Subcutaneous adipose tissue (tissue), 4 donors: ENCODE data around the gene GALM. TPM values are rescaled to one million over a fixed set of nuclear protein-coding genes. Genes with fewer than 3 reads are reported as not detected.

Experiments used
- total RNA-seq, 4 donors: library from RNA; depleted of rRNA; stranded (reverse); fragments of >200 nt; gene quantifications; one replicate each; pipeline ENCODE4 v1.1.0, GENCODE V29; 2016
- TF ChIP-seq, protein P1 (sequence below): fragments of 450-650 bp; IDR thresholded peaks from one replicate; pipeline ENCODE4 v1.5.1; 2016; ENCODE audit warnings: low read depth, mild to moderate bottlenecking, control low read depth, antibody characterized with exemption, moderate library complexity

GALM gene
- total RNA-seq, 4 donors from 2014 or later, result 8.5 to 62.9 (median 36.3) TPM

- TF ChIP-seq, protein P1, sequence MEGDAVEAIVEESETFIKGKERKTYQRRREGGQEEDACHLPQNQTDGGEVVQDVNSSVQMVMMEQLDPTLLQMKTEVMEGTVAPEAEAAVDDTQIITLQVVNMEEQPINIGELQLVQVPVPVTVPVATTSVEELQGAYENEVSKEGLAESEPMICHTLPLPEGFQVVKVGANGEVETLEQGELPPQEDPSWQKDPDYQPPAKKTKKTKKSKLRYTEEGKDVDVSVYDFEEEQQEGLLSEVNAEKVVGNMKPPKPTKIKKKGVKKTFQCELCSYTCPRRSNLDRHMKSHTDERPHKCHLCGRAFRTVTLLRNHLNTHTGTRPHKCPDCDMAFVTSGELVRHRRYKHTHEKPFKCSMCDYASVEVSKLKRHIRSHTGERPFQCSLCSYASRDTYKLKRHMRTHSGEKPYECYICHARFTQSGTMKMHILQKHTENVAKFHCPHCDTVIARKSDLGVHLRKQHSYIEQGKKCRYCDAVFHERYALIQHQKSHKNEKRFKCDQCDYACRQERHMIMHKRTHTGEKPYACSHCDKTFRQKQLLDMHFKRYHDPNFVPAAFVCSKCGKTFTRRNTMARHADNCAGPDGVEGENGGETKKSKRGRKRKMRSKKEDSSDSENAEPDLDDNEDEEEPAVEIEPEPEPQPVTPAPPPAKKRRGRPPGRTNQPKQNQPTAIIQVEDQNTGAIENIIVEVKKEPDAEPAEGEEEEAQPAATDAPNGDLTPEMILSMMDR, result no peak
Measured at GRCh38 chr2:38763228-38763627, 97.3 kb downstream of the GALM start.

GRCh38 chr2:38763728-38764127, 97.8 kb downstream of the GALM start:
- TF ChIP-seq, protein P1, result no peak

- TF ChIP-seq, protein P1, result no peak
Measured at GRCh38 chr2:38765149-38765548, 99.2 kb downstream of the GALM start.

DNA sequence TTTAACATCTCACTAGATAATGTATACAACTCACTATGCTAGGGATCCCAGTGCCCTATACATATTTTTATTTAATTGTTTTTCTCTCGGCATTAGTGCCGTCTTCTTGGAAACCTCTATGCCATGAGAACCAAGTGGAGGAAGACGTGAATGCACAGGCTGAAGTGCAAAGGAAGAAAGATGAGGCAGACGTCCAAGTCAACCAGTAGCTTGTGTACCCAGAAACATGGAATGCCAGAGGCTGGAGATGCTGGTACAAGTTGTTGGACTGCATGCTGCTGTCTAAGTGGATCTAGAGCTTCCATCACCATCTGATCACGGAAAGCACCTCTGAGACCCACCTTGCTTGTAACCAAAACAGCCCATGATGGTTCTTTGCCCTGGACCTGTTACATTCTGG, 99.6 kb downstream of the GALM start:
- TF ChIP-seq, protein P1, result no peak

GRCh38 chr2:38771632-38772031, 105.7 kb downstream of the GALM start:
- TF ChIP-seq, protein P1, result no peak

DNA sequence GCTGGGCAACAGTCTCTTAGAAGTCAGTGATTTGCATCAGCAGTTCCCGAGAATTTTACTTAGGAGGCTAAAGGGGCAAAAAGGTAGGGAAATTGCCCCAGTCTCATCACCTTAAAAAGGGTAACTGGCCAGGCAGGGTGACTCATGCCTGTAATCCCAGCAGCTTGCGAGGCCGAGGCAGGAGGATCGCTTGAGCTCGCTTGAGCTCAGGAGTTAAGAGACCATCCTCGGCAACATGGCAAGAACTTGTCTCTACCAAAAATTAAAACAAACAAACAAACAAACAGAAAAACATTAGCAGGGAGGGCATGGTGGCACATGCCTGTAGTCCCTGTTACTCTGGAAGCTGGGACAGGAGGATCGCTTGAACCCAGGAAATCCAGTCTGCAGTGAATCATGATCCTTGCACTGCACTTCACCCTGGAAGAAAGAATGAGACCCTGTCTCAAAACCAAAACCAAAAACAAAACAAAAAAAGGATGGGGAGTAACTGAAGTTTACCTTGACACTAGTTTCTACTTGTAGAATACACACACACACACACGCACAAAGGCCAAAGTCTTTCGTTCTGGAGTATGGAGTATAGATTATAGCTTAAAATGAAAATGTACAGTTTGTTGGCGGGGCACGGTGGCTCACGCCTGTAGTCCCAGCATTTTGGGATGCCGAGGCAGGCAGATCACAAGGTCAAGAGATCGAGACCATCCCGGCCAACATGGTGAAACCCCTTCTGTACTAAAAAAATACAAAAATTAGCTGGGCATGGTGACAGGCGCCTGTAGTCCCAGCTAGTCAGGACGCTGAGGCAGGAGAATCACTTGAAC, 109.4 kb downstream of the GALM start:
- TF ChIP-seq, protein P1, result no peak

DNA sequence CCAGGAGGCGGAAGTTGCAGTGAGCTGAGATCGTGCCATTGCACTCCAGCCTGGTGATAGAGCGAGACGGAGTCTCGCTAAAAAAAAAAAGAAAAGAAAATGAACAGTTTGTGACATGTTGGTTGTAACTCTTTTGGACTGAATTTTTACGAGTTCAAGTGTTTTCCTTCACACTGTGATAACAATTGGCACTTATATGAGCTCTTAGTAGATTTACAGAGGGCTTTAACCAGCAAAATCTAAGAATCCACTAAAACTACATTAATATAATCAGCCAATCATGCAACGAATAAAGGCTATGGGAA, 110.0 kb downstream of the GALM start:
- TF ChIP-seq, protein P1, result no peak
